ENCODE data around the gene RAB23. TPM values are rescaled to one million over a fixed set of nuclear protein-coding genes. Genes with fewer than 3 reads are reported as not detected.
A peak's percentile ranks its signal among the peaks of the same experiment; 100 is the strongest.

Gene RAB23
- total RNA-seq, 1 donor from 2014 or later, result 8.1 TPM

DNA sequence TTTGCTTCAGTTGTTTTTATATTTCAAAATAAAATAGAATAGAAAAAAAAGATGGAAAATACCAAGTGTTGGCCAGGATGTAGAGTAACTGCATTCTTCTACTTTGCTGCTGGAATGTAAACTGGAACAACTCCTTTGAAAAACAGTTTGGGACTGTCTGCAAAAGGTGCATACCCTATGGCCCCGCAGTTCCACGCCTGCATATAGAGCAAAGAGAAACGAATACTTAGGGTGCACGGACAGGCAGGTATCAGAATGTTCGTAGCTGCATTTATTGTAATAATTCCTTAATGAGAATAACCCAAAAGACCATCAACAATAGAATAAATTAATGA lies 603 bp upstream of the RAB23 start:
- Mint-ChIP-seq H3K4me3 (ENCODE audit: unreplicated experiment) (peak overlapping the region; percentile 97), H3K27ac (ENCODE audit: unreplicated experiment) (no peak overlapping the region), H3K4me1 (ENCODE audit: unreplicated experiment) (peaks cover 8% of the 10 kb centered on the region), H3K36me3 (ENCODE audit: low read depth, unreplicated experiment) (no peaks in the 10 kb centered on the region), H3K9me3 (ENCODE audit: unreplicated experiment) (no peaks in the 10 kb centered on the region), H3K27me3 (ENCODE audit: unreplicated experiment) (no peaks in the 10 kb centered on the region)
- TF ChIP-seq, protein P1, sequence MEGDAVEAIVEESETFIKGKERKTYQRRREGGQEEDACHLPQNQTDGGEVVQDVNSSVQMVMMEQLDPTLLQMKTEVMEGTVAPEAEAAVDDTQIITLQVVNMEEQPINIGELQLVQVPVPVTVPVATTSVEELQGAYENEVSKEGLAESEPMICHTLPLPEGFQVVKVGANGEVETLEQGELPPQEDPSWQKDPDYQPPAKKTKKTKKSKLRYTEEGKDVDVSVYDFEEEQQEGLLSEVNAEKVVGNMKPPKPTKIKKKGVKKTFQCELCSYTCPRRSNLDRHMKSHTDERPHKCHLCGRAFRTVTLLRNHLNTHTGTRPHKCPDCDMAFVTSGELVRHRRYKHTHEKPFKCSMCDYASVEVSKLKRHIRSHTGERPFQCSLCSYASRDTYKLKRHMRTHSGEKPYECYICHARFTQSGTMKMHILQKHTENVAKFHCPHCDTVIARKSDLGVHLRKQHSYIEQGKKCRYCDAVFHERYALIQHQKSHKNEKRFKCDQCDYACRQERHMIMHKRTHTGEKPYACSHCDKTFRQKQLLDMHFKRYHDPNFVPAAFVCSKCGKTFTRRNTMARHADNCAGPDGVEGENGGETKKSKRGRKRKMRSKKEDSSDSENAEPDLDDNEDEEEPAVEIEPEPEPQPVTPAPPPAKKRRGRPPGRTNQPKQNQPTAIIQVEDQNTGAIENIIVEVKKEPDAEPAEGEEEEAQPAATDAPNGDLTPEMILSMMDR (IDR thresholded peaks at IDR 0.05; ENCODE audit: unreplicated experiment), result no peak
- no peak for DNase-seq (ENCODE audit: low spot score)

DNA sequence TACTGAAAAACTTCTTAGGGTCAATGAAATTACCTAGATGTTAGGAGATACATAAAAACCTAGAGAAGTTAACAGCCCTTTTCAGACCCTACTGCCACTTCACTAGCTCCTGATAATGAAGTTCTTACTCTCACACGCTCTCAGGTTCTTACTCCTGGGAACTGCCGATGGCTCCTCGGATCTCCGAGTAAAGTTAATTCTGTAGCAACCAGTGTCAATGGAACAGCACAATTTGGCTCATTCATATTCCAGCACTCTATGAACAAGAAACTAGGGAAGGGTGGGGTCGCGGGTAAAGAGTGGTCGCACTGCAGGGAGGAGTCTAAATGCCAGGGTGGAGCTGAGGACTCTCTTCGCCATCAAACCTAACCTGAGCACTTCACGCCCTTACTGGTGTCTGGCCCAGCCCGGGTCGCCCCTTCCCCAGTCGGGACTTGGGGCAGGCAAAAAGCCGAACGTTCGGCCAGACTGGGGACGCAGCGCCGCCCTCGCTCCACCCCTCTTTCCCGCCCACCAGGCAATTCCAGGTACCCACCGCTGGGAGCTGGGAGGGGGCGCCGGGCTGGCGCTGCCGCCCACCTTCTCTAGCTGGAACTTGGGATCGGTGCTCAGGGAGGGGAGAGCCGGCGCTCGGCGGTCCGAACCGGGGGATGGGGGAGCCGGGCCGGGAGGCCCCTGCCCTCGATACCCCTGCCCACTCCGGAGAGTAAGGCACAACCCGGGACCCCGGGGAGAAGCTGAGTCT lies 744 bp downstream of the RAB23 start:
- Mint-ChIP-seq H3K4me1 (ENCODE audit: unreplicated experiment) (peaks cover 10% of the 10 kb centered on the region), H3K9me3 (ENCODE audit: unreplicated experiment) (no peaks in the 10 kb centered on the region), H3K36me3 (ENCODE audit: low read depth, unreplicated experiment) (no peaks in the 10 kb centered on the region), H3K27me3 (ENCODE audit: unreplicated experiment) (no peaks in the 10 kb centered on the region), H3K27ac (ENCODE audit: unreplicated experiment) (no peak overlapping the region), H3K4me3 (ENCODE audit: unreplicated experiment) (peak overlapping the region; percentile 95)
- peak; percentile 76 for DNase-seq (ENCODE audit: low spot score)
- TF ChIP-seq, protein P1 (IDR thresholded peaks at IDR 0.05; ENCODE audit: unreplicated experiment), result peak; percentile 14

DNA sequence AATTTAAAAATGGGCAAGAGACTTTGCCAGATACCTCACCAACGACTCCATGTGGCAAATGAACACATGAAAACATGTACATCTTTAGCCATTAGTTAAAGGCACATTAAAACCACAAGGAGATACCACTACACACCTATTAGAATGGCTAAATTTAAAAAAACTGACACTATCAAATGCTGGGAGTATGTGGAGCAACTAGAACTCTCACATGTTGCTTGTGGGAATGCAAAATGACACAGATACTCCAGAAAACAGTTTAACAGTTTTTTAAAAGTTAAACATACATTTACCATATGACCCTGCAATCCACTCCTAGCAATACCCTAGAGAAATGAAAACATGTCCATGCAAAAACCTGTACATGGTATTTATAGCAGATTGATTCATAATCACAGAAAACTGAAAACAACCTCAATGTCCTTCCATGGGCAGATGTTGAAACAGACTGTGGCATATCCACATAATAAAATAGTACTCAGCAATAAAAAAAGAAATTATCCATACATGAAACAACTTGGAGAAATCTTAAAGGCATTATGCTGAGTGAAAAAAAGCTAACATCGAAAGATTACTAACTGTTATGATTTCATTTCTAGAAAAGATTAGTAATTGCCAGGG lies 1.9 kb downstream of the RAB23 start:
- H3K9me3 Mint-ChIP-seq (ENCODE audit: unreplicated experiment), result no peaks in the 10 kb centered on the region
- peak overlapping the region; percentile 6 for H3K4me3 Mint-ChIP-seq (ENCODE audit: unreplicated experiment)
- H3K27me3 Mint-ChIP-seq (ENCODE audit: unreplicated experiment), result no peaks in the 10 kb centered on the region
- no peaks in the 10 kb centered on the region for H3K36me3 Mint-ChIP-seq (ENCODE audit: low read depth, unreplicated experiment)
- DNase-seq (ENCODE audit: low spot score), result no peak
- TF ChIP-seq, protein P1 (IDR thresholded peaks at IDR 0.05; ENCODE audit: unreplicated experiment), result no peak
- H3K27ac Mint-ChIP-seq (ENCODE audit: unreplicated experiment), result no peak overlapping the region
- H3K4me1 Mint-ChIP-seq (ENCODE audit: unreplicated experiment), result peaks cover 7% of the 10 kb centered on the region

DNA sequence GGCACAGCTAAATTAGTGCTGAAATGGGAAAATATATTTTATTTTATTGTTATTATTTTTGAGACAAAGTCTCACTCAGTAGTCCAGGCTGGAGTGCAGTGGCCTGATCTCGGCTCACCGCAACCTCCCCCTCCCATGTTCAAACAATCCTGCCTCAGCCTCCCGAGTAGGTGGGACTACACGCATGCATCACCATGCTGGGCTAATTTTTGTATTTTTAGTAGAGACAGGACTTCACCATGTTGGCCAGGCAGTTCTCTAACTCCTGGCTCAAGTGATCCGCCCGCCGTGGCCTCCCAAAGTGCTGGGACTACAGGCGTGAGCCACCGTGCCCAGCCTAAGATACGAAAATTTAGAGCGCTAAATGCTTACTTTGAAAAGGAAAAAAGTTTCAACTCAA lies 4.8 kb downstream of the RAB23 start:
- Mint-ChIP-seq H3K4me3 (ENCODE audit: unreplicated experiment) (no peak overlapping the region), H3K36me3 (ENCODE audit: low read depth, unreplicated experiment) (no peaks in the 10 kb centered on the region), H3K27me3 (ENCODE audit: unreplicated experiment) (no peaks in the 10 kb centered on the region), H3K27ac (ENCODE audit: unreplicated experiment) (no peak overlapping the region), H3K9me3 (ENCODE audit: unreplicated experiment) (no peaks in the 10 kb centered on the region), H3K4me1 (ENCODE audit: unreplicated experiment) (peaks cover 14% of the 10 kb centered on the region)
- no peak for DNase-seq (ENCODE audit: low spot score)
- TF ChIP-seq, protein P1 (IDR thresholded peaks at IDR 0.05; ENCODE audit: unreplicated experiment), result no peak
